H1 (cell line): ENCODE data around the gene FAM241A. TPM values are rescaled to one million over a fixed set of nuclear protein-coding genes. Genes with fewer than 3 reads are reported as not detected.

Experiments used
- CTCF ChIA-PET: fragments of 300-600 bp; sonication (Branson Sonifier 250); formaldehyde crosslinking; loops from one replicate; lab custom pipeline; 2021; ENCODE audit not compliant: partially characterized antibody; lab: Charles Lee
- POLR2A ChIA-PET: fragments of 300-600 bp; sonication (Branson Sonifier 250); formaldehyde crosslinking; loops from one replicate; lab custom pipeline; 2021; ENCODE audit warnings: inconsistent platforms; ENCODE audit not compliant: partially characterized antibody; lab: Charles Lee
- DNase-seq, 2 experiments: peaks; one replicate each; pipeline versions ENCODE4 v3.0.0 to v3.0.0-alpha.2; 2010 to 2022; ENCODE audit warnings: low spot score in 2 of 2, low read depth in 1 of 2, mixed read lengths in 1 of 2
- FAIRE-seq: peaks from 2 replicates; lab custom pipeline; 2011; peaks lifted over from hg19 to GRCh38; lab: Jason Lieb, UNC
- H2AFZ ChIP-seq: 2 replicates; pipeline ENCODE4 v1.8.1; 2012; ENCODE audit warnings: low read length, inconsistent platforms
- H2AK5ac ChIP-seq: 2 replicates; pipeline ENCODE4 v1.6.1; 2013; ENCODE audit warnings: low read depth, low read length
- H2BK120ac ChIP-seq: replicated peaks from 2 replicates; pipeline ENCODE3; 2013; ENCODE audit warnings: low read depth, low read length, inconsistent platforms
- H2BK12ac ChIP-seq: 2 replicates; pipeline ENCODE4 v1.6.1; 2013; ENCODE audit warnings: low read depth, low read length
- H2BK15ac ChIP-seq: 2 replicates; pipeline ENCODE4 v1.6.1; 2013; ENCODE audit warnings: low read length
- H2BK20ac ChIP-seq: 2 replicates; pipeline ENCODE4 v1.6.1; 2013; ENCODE audit warnings: low read length
- H2BK5ac ChIP-seq: 2 replicates; pipeline ENCODE4 v1.6.1; 2013; ENCODE audit warnings: low read depth, low read length
- H3K14ac ChIP-seq: 2 replicates; pipeline ENCODE4 v1.6.1; 2013; ENCODE audit warnings: inconsistent platforms; ENCODE audit not compliant: insufficient read length
- H3K18ac ChIP-seq: 2 replicates; pipeline ENCODE4 v1.6.1; 2013; ENCODE audit warnings: low read length; ENCODE audit errors: extremely low read depth
- H3K23ac ChIP-seq: 2 replicates; pipeline ENCODE4 v1.6.1; 2013; ENCODE audit warnings: inconsistent platforms; ENCODE audit not compliant: insufficient read length
- H3K23me2 ChIP-seq: 2 replicates; pipeline ENCODE4 v1.6.1; 2013; ENCODE audit warnings: low read depth, low read length
- H3K27ac ChIP-seq: 2 replicates; pipeline ENCODE4 v1.6.1; 2011; ENCODE audit warnings: low read depth, low read length, inconsistent platforms
- H3K27me3 ChIP-seq, 4 experiments: replicated peaks in 1 of 4; 1 replicate in 1 of 4; 2 replicates in 3 of 4; pipeline versions ENCODE4 v1.6.1 to v1.8.1; 2011 to 2013; ENCODE audit warnings: low read length in 3 of 4, mild to moderate bottlenecking in 3 of 4, inconsistent platforms in 2 of 4, mixed read lengths in 2 of 4, moderate library complexity in 1 of 4; ENCODE audit not compliant: control insufficient read depth in 3 of 4, insufficient read depth in 3 of 4; ENCODE audit errors: extremely low read depth in 1 of 4
- H3K36me3 ChIP-seq, 4 experiments: 2 replicates each; pipeline versions ENCODE4 v1.6.1 to v1.8.1; 2011 to 2013; ENCODE audit warnings: mild to moderate bottlenecking in 4 of 4, low read length in 3 of 4, moderate library complexity in 2 of 4, control low read depth in 1 of 4, inconsistent platforms in 1 of 4; ENCODE audit not compliant: insufficient read depth in 4 of 4, control insufficient read depth in 2 of 4
- H3K4ac ChIP-seq: replicated peaks from 2 replicates; pipeline ENCODE3; 2013; ENCODE audit warnings: low read length, low read depth, mixed read lengths, inconsistent platforms; ENCODE audit not compliant: insufficient read length
- H3K4me1 ChIP-seq, 4 experiments: replicated peaks in 1 of 4; 1 replicate in 1 of 4; 2 replicates in 3 of 4; pipeline versions ENCODE4 v1.6.1 to v1.8.1; 2011 to 2013; ENCODE audit warnings: low read length in 3 of 4, inconsistent platforms in 2 of 4, mixed read lengths in 1 of 4; ENCODE audit not compliant: insufficient read depth in 4 of 4, control insufficient read depth in 3 of 4
- H3K4me2 ChIP-seq, 2 experiments: 2 replicates each; pipeline versions ENCODE4 v1.6.1 to v1.8.1; 2011 to 2013; ENCODE audit warnings: low read depth in 2 of 2, low read length in 2 of 2, control low read depth in 1 of 2, inconsistent platforms in 1 of 2, mild to moderate bottlenecking in 1 of 2; ENCODE audit not compliant: insufficient read depth in 1 of 2
- H3K4me3 ChIP-seq, 4 experiments: fragments of 200-600, 300-600 bp in 1 of 4; sonication (generic), shearing (Covaris generic), sonication (Bioruptor Twin) in 1 of 4; 2 replicates each; pipeline versions ENCODE4 v1.5.1 to v1.8.1; 2011 to 2016; ENCODE audit warnings: low read length in 4 of 4, low read depth in 3 of 4, control low read depth in 2 of 4, inconsistent platforms in 2 of 4, mild to moderate bottlenecking in 2 of 4, mixed read lengths in 1 of 4, moderate library complexity in 1 of 4; ENCODE audit not compliant: insufficient read depth in 2 of 4; ENCODE audit errors: extremely low read depth in 1 of 4
- H3K56ac ChIP-seq: replicated peaks from 2 replicates; pipeline ENCODE3; 2013; ENCODE audit warnings: low read depth, mild to moderate bottlenecking, mixed read lengths, low read length, inconsistent platforms; ENCODE audit not compliant: insufficient read length
- H3K79me1 ChIP-seq: 2 replicates; pipeline ENCODE4 v1.6.1; 2013; ENCODE audit warnings: low read depth, low read length, control low read depth
- H3K79me2 ChIP-seq, 2 experiments: 2 replicates each; pipeline versions ENCODE4 v1.6.1 to v1.8.1; 2012 to 2013; ENCODE audit warnings: low read length in 2 of 2, mild to moderate bottlenecking in 2 of 2, inconsistent platforms in 1 of 2; ENCODE audit not compliant: insufficient read depth in 2 of 2, control insufficient read depth in 1 of 2
- H3K9ac ChIP-seq, 4 experiments: replicated peaks in 1 of 4; 1 replicate in 1 of 4; 2 replicates in 3 of 4; pipeline versions ENCODE4 v1.6.1 to v1.8.1; 2011 to 2013; ENCODE audit warnings: low read depth in 3 of 4, low read length in 3 of 4, control low read depth in 2 of 4, mild to moderate bottlenecking in 2 of 4, moderate library complexity in 2 of 4, inconsistent platforms in 1 of 4; ENCODE audit errors: extremely low read depth in 1 of 4
- H3K9me3 ChIP-seq, 2 experiments: 2 replicates each; pipeline versions ENCODE4 v1.6.1 to v1.8.1; 2012 to 2013; ENCODE audit warnings: mild to moderate bottlenecking in 2 of 2, moderate library complexity in 2 of 2, control low read depth in 1 of 2, inconsistent platforms in 1 of 2, low read depth in 1 of 2, low read length in 1 of 2, mixed read lengths in 1 of 2; ENCODE audit not compliant: insufficient read depth in 2 of 2
- H4K20me1 ChIP-seq, 2 experiments: replicated peaks in 1 of 2; 2 replicates each; pipeline versions ENCODE3 to v1.8.1; 2011 to 2013; ENCODE audit warnings: inconsistent platforms in 2 of 2, low read length in 2 of 2, mild to moderate bottlenecking in 1 of 2; ENCODE audit not compliant: insufficient read depth in 2 of 2, control insufficient read depth in 1 of 2
- H4K5ac ChIP-seq: 2 replicates; pipeline ENCODE4 v1.6.1; 2013; ENCODE audit warnings: low read length, low read depth, mixed read lengths, inconsistent platforms; ENCODE audit not compliant: insufficient read length
- H4K8ac ChIP-seq: 2 replicates; pipeline ENCODE4 v1.8.0; 2013; ENCODE audit warnings: mild to moderate bottlenecking, moderate library complexity, low read length, inconsistent platforms; ENCODE audit not compliant: insufficient read depth; ENCODE audit errors: extremely low read depth
- H4K91ac ChIP-seq: replicated peaks from 2 replicates; pipeline ENCODE3; 2013; ENCODE audit warnings: low read length, mixed read lengths, inconsistent platforms; ENCODE audit not compliant: insufficient read length
- BACH1 ChIP-seq: IDR thresholded peaks from 2 replicates; pipeline ENCODE4 v1.6.1; 2012; ENCODE audit warnings: low read length, improper control_type of control experiment
- CBX5 ChIP-seq: fragments of 300-800, 300-1000 bp; sonication (generic); IDR thresholded peaks from 2 replicates; pipeline ENCODE4 v1.7.1; 2016; ENCODE audit warnings: antibody characterized with exemption, low read length, low read depth
- EP300 ChIP-seq, 2 experiments: IDR thresholded peaks; 1 replicate in 1 of 2; 2 replicates in 1 of 2; pipeline ENCODE4 v1.6.1; 2011 to 2012; ENCODE audit warnings: low read depth in 2 of 2, low read length in 2 of 2, mild to moderate bottlenecking in 2 of 2, borderline replicate concordance in 1 of 2, inconsistent platforms in 1 of 2, moderate library complexity in 1 of 2
- EZH2 ChIP-seq: fragments of 200-600 bp; sonication (generic); IDR thresholded peaks from 2 replicates; pipeline ENCODE4 v1.7.1; 2012; ENCODE audit warnings: low read depth, mild to moderate bottlenecking, moderate library complexity, low read length, inconsistent platforms; ENCODE audit not compliant: severe bottlenecking
- GABPA ChIP-seq: IDR thresholded peaks from 2 replicates; pipeline ENCODE4 v1.6.1; 2011; ENCODE audit warnings: mild to moderate bottlenecking, low read length, moderate library complexity, borderline replicate concordance; ENCODE audit not compliant: insufficient read depth
- HDAC6 ChIP-seq: IDR thresholded peaks from one replicate; pipeline ENCODE4 v1.7.1; 2012; ENCODE audit warnings: low read depth, mild to moderate bottlenecking, inconsistent platforms, low read length, moderate library complexity
- NANOG ChIP-seq: IDR thresholded peaks from 2 replicates; pipeline ENCODE4 v1.6.1; 2011; ENCODE audit warnings: low read length, low read depth, mild to moderate bottlenecking, inconsistent platforms; ENCODE audit not compliant: insufficient read depth, poor library complexity, severe bottlenecking
- RXRA ChIP-seq: IDR thresholded peaks from 2 replicates; pipeline ENCODE4 v1.6.1; 2011; ENCODE audit warnings: low read depth, mild to moderate bottlenecking, low read length, moderate library complexity; ENCODE audit not compliant: insufficient read depth
- SIRT6 ChIP-seq: IDR thresholded peaks from one replicate; pipeline ENCODE4 v1.7.1; 2012; ENCODE audit warnings: low read length, inconsistent platforms
- SP1 ChIP-seq: IDR thresholded peaks from 2 replicates; pipeline ENCODE4 v1.6.1; 2011; ENCODE audit warnings: low read depth, low read length
- SP2 ChIP-seq: IDR thresholded peaks from 2 replicates; pipeline ENCODE4 v1.6.1; 2012; ENCODE audit warnings: mild to moderate bottlenecking, low read length, inconsistent platforms
- ZNF274 ChIP-seq: IDR thresholded peaks from 2 replicates; pipeline ENCODE4 v1.7.0; 2012; ENCODE audit warnings: low read length, borderline replicate concordance; ENCODE audit errors: extremely low read depth
- WGBS, 2 experiments: shearing (Covaris generic) in 1 of 2; methylation state at CpG; one replicate each; pipeline versions ENCODE4 v1.1.6 to v1.1.7; 2013 to 2015; ENCODE audit warnings: low lambda C conversion rate in 2 of 2, mixed read lengths in 2 of 2, inconsistent platforms in 1 of 2, low coverage in 1 of 2, missing lambda C conversion rate in 1 of 2; ENCODE audit not compliant: insufficient replicate concordance in 2 of 2, insufficient coverage in 1 of 2, insufficient read length in 1 of 2; ENCODE audit errors: extremely low coverage in 1 of 2, missing lambda C conversion rate in 1 of 2; 5-methylcytosine and 5-hydroxymethylcytosine counted together
- polyA plus RNA-seq, 7 experiments: library from polyadenylated mRNA; depleted of rRNA in 3 of 7; stranded (reverse) in 5 of 7; unstranded in 2 of 7; fragments of >200 nt in 5 of 7; fragments of 200-250 nt in 2 of 7; gene quantifications; 1 replicate in 5 of 7; 2 replicates in 1 of 7; 4 replicates in 1 of 7; pipeline versions ENCODE4 v1.2.1 to v1.2.3, GENCODE V29; 2011 to 2013; ENCODE audit warnings: missing spikeins in 2 of 7, mixed read lengths in 2 of 7
- total RNA-seq: library from RNA; stranded (reverse); fragmentation: NEBNext Ultra II Directional; extraction: Animal tissue kit (Norgen Biotek cat#: 25700); gene quantifications from 2 replicates; pipeline ENCODE4 v1.2.1, GENCODE V29; 2021
- TF ChIP-seq, protein P1 (sequence below): IDR thresholded peaks from 2 replicates; pipeline ENCODE4 v1.6.1; 2012; ENCODE audit warnings: inconsistent platforms

FAM241A gene
- total and polyA plus RNA-seq, 2 of the 8 experiments (the other 6 are each of a cell fraction or from before 2014, with no cell fraction given) = 0.20 to 0.73 TPM

- H3K14ac ChIP-seq = no peak overlapping the region
- H4K5ac ChIP-seq = no peak overlapping the region
- DNase-seq = no peak
- no peaks in the 10 kb centered on the region for H3K4me1 ChIP-seq
- no peak for FAIRE-seq
- no peak overlapping the region for H3K4me3 ChIP-seq
- TF ChIP-seq ZNF274 = no peak
- TF ChIP-seq RXRA = no peak
- no peak for TF ChIP-seq EP300 (IDR thresholded peaks at IDR 0.05; ENCODE audit: borderline replicate concordance in 1 of 2, low read depth in 2 of 2, low read length in 2 of 2)
- TF ChIP-seq GABPA = no peak
- TF ChIP-seq BACH1 = no peak
- TF ChIP-seq HDAC6 = no peak
- no peak for TF ChIP-seq EZH2
- TF ChIP-seq SP1 = no peak
- TF ChIP-seq NANOG = no peak
- no peak for TF ChIP-seq SP2
- TF ChIP-seq CBX5 = no peak
- no peak for TF ChIP-seq SIRT6
- TF ChIP-seq, protein P1, sequence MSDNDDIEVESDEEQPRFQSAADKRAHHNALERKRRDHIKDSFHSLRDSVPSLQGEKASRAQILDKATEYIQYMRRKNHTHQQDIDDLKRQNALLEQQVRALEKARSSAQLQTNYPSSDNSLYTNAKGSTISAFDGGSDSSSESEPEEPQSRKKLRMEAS = no peak
- no peak overlapping the region for H3K56ac ChIP-seq
- WGBS, 2 experiments = 94% methylated on average over 5 of the region's 5 CpGs; no CpG with 5 or more reads in 1 of the 2 experiments
- no peak overlapping the region for H3K27ac ChIP-seq
- no peak overlapping the region for H3K9ac ChIP-seq
- H3K36me3 ChIP-seq = no peaks in the 10 kb centered on the region
- H3K79me1 ChIP-seq = no peaks in the 10 kb centered on the region
- H2BK20ac ChIP-seq = no peak overlapping the region
- H4K8ac ChIP-seq = no peak overlapping the region
- H3K23me2 ChIP-seq = no peaks in the 10 kb centered on the region
- H3K23ac ChIP-seq = no peak overlapping the region
- H4K91ac ChIP-seq = no peak overlapping the region
- H2BK12ac ChIP-seq = no peak overlapping the region
- H3K9me3 ChIP-seq = no peaks in the 10 kb centered on the region
- H3K18ac ChIP-seq = no peak overlapping the region
- no peak overlapping the region for H3K4me2 ChIP-seq
- CTCF ChIA-PET = no interaction called here
- no peaks in the 10 kb centered on the region for H4K20me1 ChIP-seq
- no peak overlapping the region for H2BK5ac ChIP-seq
- no peak overlapping the region for H3K4ac ChIP-seq
- no peaks in the 10 kb centered on the region for H3K27me3 ChIP-seq
- H2AK5ac ChIP-seq = no peak overlapping the region
- H3K79me2 ChIP-seq = no peaks in the 10 kb centered on the region
- POLR2A ChIA-PET = no interaction called here
- no peak overlapping the region for H2BK120ac ChIP-seq
- no peak overlapping the region for H2BK15ac ChIP-seq
- no peak overlapping the region for H2AFZ ChIP-seq
Measured at GRCh38 chr4:112136551-112136950, 8.7 kb upstream of the FAM241A start.
